Common myeloid progenitor, CD34-positive (primary cell): ENCODE measurements around the gene WDR48.

ENCODE experiments used
- CTCF ChIA-PET: fragments of 350-600 bp; sonication (Branson Sonifier 250); formaldehyde crosslinking; loops from one replicate; lab custom pipeline; 2021; ENCODE audit warnings: antibody characterized with exemption; lab: Charles Lee
- POLR2A ChIA-PET: fragments of 350-600 bp; sonication (Branson Sonifier 250); formaldehyde crosslinking; loops from one replicate; lab custom pipeline; 2021; ENCODE audit warnings: antibody characterized with exemption; lab: Charles Lee
- DNase-seq, 3 donors: peaks; one replicate each; pipeline versions ENCODE4 v3.0.0 to v3.0.0-alpha.2; 2013
- H3K27ac ChIP-seq, 2 experiments: 1 replicate in 1 of 2; 2 replicates in 1 of 2; pipeline ENCODE4 v1.7.0; 2013; ENCODE audit warnings: inconsistent platforms in 2 of 2, low read length in 2 of 2, mild to moderate bottlenecking in 2 of 2, low read depth in 1 of 2, moderate library complexity in 1 of 2; ENCODE audit not compliant: severe bottlenecking in 2 of 2, insufficient read depth in 1 of 2, poor library complexity in 1 of 2
- H3K27me3 ChIP-seq, 5 experiments: replicated peaks in 2 of 5; 1 replicate in 3 of 5; 2 replicates in 2 of 5; pipeline versions ENCODE4 v1.6.1 to v1.7.0; 2013; ENCODE audit warnings: low read length in 4 of 5, mild to moderate bottlenecking in 2 of 5, moderate library complexity in 2 of 5, inconsistent platforms in 1 of 5; ENCODE audit not compliant: insufficient read depth in 5 of 5, control insufficient read depth in 4 of 5
- H3K36me3 ChIP-seq, 4 experiments: 1 replicate in 2 of 4; 2 replicates in 2 of 4; pipeline versions ENCODE4 v1.6.1 to v1.7.0; 2013; ENCODE audit warnings: low read length in 3 of 4, control low read depth in 1 of 4, mild to moderate bottlenecking in 1 of 4; ENCODE audit not compliant: control insufficient read depth in 4 of 4, insufficient read depth in 4 of 4
- H3K4me1 ChIP-seq, 4 experiments: 1 replicate in 3 of 4; 2 replicates in 1 of 4; pipeline versions ENCODE4 v1.6.1 to v1.7.1; 2013; ENCODE audit warnings: low read length in 3 of 4, mild to moderate bottlenecking in 3 of 4, control low read depth in 1 of 4, inconsistent platforms in 1 of 4, moderate library complexity in 1 of 4; ENCODE audit not compliant: control insufficient read depth in 4 of 4, insufficient read depth in 4 of 4; ENCODE audit errors: control extremely low read depth in 1 of 4
- H3K4me3 ChIP-seq, 7 experiments: 1 replicate in 4 of 7; 2 replicates in 3 of 7; pipeline versions ENCODE4 v1.5.1 to v1.7.0; 2013; ENCODE audit warnings: mild to moderate bottlenecking in 7 of 7, low read length in 6 of 7, moderate library complexity in 6 of 7, inconsistent platforms in 2 of 7, low read depth in 2 of 7, control low read depth in 1 of 7; ENCODE audit not compliant: insufficient read depth in 4 of 7, control insufficient read depth in 1 of 7; ENCODE audit errors: extremely low read depth in 1 of 7
- H3K9me3 ChIP-seq, 5 experiments: 1 replicate in 4 of 5; 2 replicates in 1 of 5; pipeline versions ENCODE4 v1.6.1 to v1.7.1; 2013; ENCODE audit warnings: low read length in 4 of 5, mild to moderate bottlenecking in 2 of 5, inconsistent platforms in 1 of 5, low read depth in 1 of 5, moderate library complexity in 1 of 5; ENCODE audit not compliant: control insufficient read depth in 4 of 5, insufficient read depth in 2 of 5; ENCODE audit errors: control extremely low read depth in 1 of 5
- WGBS: methylation state at CpG from one replicate; pipeline ENCODE4 v1.1.5; 2013; ENCODE audit not compliant: insufficient coverage; 5-methylcytosine and 5-hydroxymethylcytosine counted together

WDR48 gene

GRCh38 chr3:39146083-39146501 lies 94.3 kb downstream of the WDR48 start:
- POLR2A ChIA-PET, result interaction anchor here (1.0 to 1.8 kb wide), 2 partner anchors 32 to 40 kb away, joined by 3 to 6 read pairs; no protein-coding TSS in a partner anchor

More at GRCh38 chr3:39146083-39146501, 94.3 kb downstream of the WDR48 start:
- no peaks in the 10 kb centered on the region for H3K27me3 ChIP-seq
- peak overlapping the region in 4 of 7 experiments; percentile 2 to 72 (median 54) for H3K4me3 ChIP-seq
- DNase-seq, result no peak
- no peaks in the 10 kb centered on the region for H3K9me3 ChIP-seq
- H3K36me3 ChIP-seq, result peaks cover 9 to 51% (median 46%) of the 10 kb centered on the region in 4 experiments
- CTCF ChIA-PET, result interaction anchor here (0.6 to 3.5 kb wide), 13 partner anchors 10 to 491 kb away, joined by 3 to 29 read pairs (median 4); no protein-coding TSS in a partner anchor
- peaks cover 20 to 80% (median 73%) of the 10 kb centered on the region in 4 experiments for H3K4me1 ChIP-seq
- WGBS, result 70% methylated on average over 9 of the region's 11 CpGs
- H3K27ac ChIP-seq, result peak overlapping the region; percentile 95 to 96
